ENCODE data around the gene DLG2. TPM values are rescaled to one million over a fixed set of nuclear protein-coding genes. Genes with fewer than 3 reads are reported as not detected.

Gene DLG2
- total RNA-seq, 3 donors from 2014 or later (not counting 1 experiment from before 2014, with no cell fraction given), result 1.7 to 2.9 (median 2.2) TPM

GRCh38 chr11:84800755-84801346, 826.3 kb downstream of the DLG2 start:
- Mint-ChIP-seq H3K27me3 (ENCODE audit: low read depth in 2 of 2) (no peaks in the 10 kb centered on the region), H3K36me3 (peaks cover 11% of the 10 kb centered on the region), H3K4me3 (no peak overlapping the region), H3K27ac (no peak overlapping the region), H3K9me3 (peaks cover 2 to 18% of the 10 kb centered on the region in 2 donors), H3K4me1 (no peaks in the 10 kb centered on the region)
- H3K9me3 ChIP-seq (ENCODE audit: control insufficient read depth, insufficient read depth, low read length), result peaks cover 12% of the 10 kb centered on the region
- WGBS (ENCODE audit: insufficient coverage), result over 99% methylated on average over 5 of the region's 8 CpGs
- H3K4me1 ChIP-seq (ENCODE audit: control insufficient read depth, insufficient read depth, low read length), result no peaks in the 10 kb centered on the region
- DNase-seq (no peak), ATAC-seq (no peak)
- H3K27me3 ChIP-seq (ENCODE audit: control insufficient read depth, insufficient read depth, low read length), result no peaks in the 10 kb centered on the region
- intact Hi-C loops (cut with micrococcal nuclease), result no loop called here
- no peak for TF ChIP-seq CTCF (IDR thresholded peaks at IDR 0.05)
- H3K4me3 ChIP-seq (ENCODE audit: low read length), result no peak overlapping the region
- no peak overlapping the region for H3K27ac ChIP-seq (ENCODE audit: low read length)
- H3K36me3 ChIP-seq (ENCODE audit: control insufficient read depth, insufficient read depth, low read length), result no peaks in the 10 kb centered on the region

GRCh38 chr11:84799112-84799511, 828.0 kb downstream of the DLG2 start:
- WGBS (ENCODE audit: insufficient coverage), result 76% methylated on average over 2 of the region's 3 CpGs
- Mint-ChIP-seq H3K36me3 (peaks cover 7% of the 10 kb centered on the region), H3K27ac (no peak overlapping the region), H3K27me3 (ENCODE audit: low read depth in 2 of 2) (no peaks in the 10 kb centered on the region), H3K4me3 (no peak overlapping the region), H3K9me3 (peaks cover 2 to 9% of the 10 kb centered on the region in 2 donors), H3K4me1 (no peaks in the 10 kb centered on the region)
- Histone ChIP-seq H3K36me3 (ENCODE audit: control insufficient read depth, insufficient read depth, low read length) (no peaks in the 10 kb centered on the region), H3K4me1 (ENCODE audit: control insufficient read depth, insufficient read depth, low read length) (no peaks in the 10 kb centered on the region), H3K4me3 (ENCODE audit: low read length) (no peak overlapping the region), H3K27me3 (ENCODE audit: control insufficient read depth, insufficient read depth, low read length) (no peaks in the 10 kb centered on the region), H3K9me3 (ENCODE audit: control insufficient read depth, insufficient read depth, low read length) (peaks cover 23% of the 10 kb centered on the region), H3K27ac (ENCODE audit: low read length) (no peak overlapping the region)
- DNase-seq, result no peak
- no peak for TF ChIP-seq CTCF (IDR thresholded peaks at IDR 0.05)
- ATAC-seq, result no peak
- intact Hi-C loops (cut with micrococcal nuclease), result no loop called here

- intact Hi-C loops (cut with micrococcal nuclease), result no loop called here
- 94% methylated on average over 8 of the region's 8 CpGs for WGBS (ENCODE audit: insufficient coverage)
- DNase-seq (no peak), ATAC-seq (no peak)
- Mint-ChIP-seq H3K9me3 (peaks cover 5 to 12% of the 10 kb centered on the region in 2 donors), H3K4me3 (no peak overlapping the region), H3K27me3 (ENCODE audit: low read depth in 2 of 2) (no peaks in the 10 kb centered on the region), H3K27ac (no peak overlapping the region), H3K4me1 (no peaks in the 10 kb centered on the region), H3K36me3 (peaks cover 7% of the 10 kb centered on the region)
- Histone ChIP-seq H3K4me1 (ENCODE audit: control insufficient read depth, insufficient read depth, low read length) (no peaks in the 10 kb centered on the region), H3K4me3 (ENCODE audit: low read length) (no peak overlapping the region), H3K27me3 (ENCODE audit: control insufficient read depth, insufficient read depth, low read length) (no peaks in the 10 kb centered on the region), H3K36me3 (ENCODE audit: control insufficient read depth, insufficient read depth, low read length) (no peaks in the 10 kb centered on the region), H3K9me3 (ENCODE audit: control insufficient read depth, insufficient read depth, low read length) (peaks cover 23% of the 10 kb centered on the region), H3K27ac (ENCODE audit: low read length) (no peak overlapping the region)
- TF ChIP-seq CTCF (IDR thresholded peaks at IDR 0.05), result no peak
Measured at GRCh38 chr11:84795698-84796097, 831.4 kb downstream of the DLG2 start.
